Kidney (tissue), 14 donors: ENCODE results near the gene KRTAP10-7. TPM values are rescaled to one million over a fixed set of nuclear protein-coding genes. Genes with fewer than 3 reads are reported as not detected.
"Not testable (repeated sequence)": the region's sequence is repeated elsewhere in the genome, so short reads cannot be mapped to it uniquely, and the experiment has no call there.

ENCODE experiments used
- DNase-seq, 5 donors: peaks; one replicate each; pipeline ENCODE4 v3.0.0-alpha.2; 2013 to 2020
- FAIRE-seq: peaks from 2 replicates; lab custom pipeline; 2012; peaks lifted over from hg19 to GRCh38; lab: Jason Lieb, UNC
- H3K27ac ChIP-seq, 2 donors: one replicate each; pipeline ENCODE4 v1.7.0; 2013; ENCODE audit warnings: low read depth in 2 of 2, low read length in 2 of 2, inconsistent platforms in 1 of 2
- H3K27me3 ChIP-seq: one replicate; pipeline ENCODE4 v1.7.1; 2013; ENCODE audit warnings: low read length, inconsistent platforms; ENCODE audit not compliant: control insufficient read depth, insufficient read depth
- H3K36me3 ChIP-seq, 3 donors: one replicate each; pipeline versions ENCODE4 v1.7.0 to v1.7.1; 2013; ENCODE audit warnings: low read length in 3 of 3, control low read depth in 1 of 3, inconsistent platforms in 1 of 3; ENCODE audit not compliant: insufficient read depth in 3 of 3, control insufficient read depth in 2 of 3
- H3K4me1 ChIP-seq, 3 donors: one replicate each; pipeline versions ENCODE4 v1.7.0 to v1.7.1; 2013; ENCODE audit warnings: low read length in 3 of 3, inconsistent platforms in 1 of 3, low read depth in 1 of 3; ENCODE audit not compliant: control insufficient read depth in 2 of 3, insufficient read depth in 2 of 3
- H3K4me3 ChIP-seq, 3 donors: one replicate each; pipeline versions ENCODE4 v1.7.0 to v1.8.1; 2013; ENCODE audit warnings: low read length in 3 of 3, control low read depth in 1 of 3, inconsistent platforms in 1 of 3
- H3K9ac ChIP-seq, 3 donors: one replicate each; pipeline versions ENCODE4 v1.7.0 to v1.7.1; 2013; ENCODE audit warnings: low read length in 3 of 3, control low read depth in 1 of 3, inconsistent platforms in 1 of 3
- H3K9me3 ChIP-seq, 3 donors: one replicate each; pipeline versions ENCODE4 v1.7.0 to v1.7.1; 2013; ENCODE audit warnings: low read length in 3 of 3, control low read depth in 1 of 3, inconsistent platforms in 1 of 3; ENCODE audit not compliant: control insufficient read depth in 2 of 3, insufficient read depth in 1 of 3
- intact Hi-C: fragments of 100-400 bp; cut with DNase I; formaldehyde crosslinking; loops from one replicate; pipeline ENCODE4 v1.11.1; 2022
- polyA plus RNA-seq: library from polyadenylated mRNA; stranded (reverse); fragments of 350-450 nt; fragmentation: Illumina TruSeq; extraction: RNeasy Lipid Tissue Mini Kit (QIAGEN cat#74804); gene quantifications from one replicate; pipeline ENCODE4 v1.2.3, GENCODE V29; 2014; ENCODE audit warnings: low read depth, low replicate concordance; ENCODE audit not compliant: insufficient read depth
- total RNA-seq: library from RNA; stranded (reverse); fragmentation: NEBNext Ultra II Directional; extraction: Animal tissue kit (Norgen Biotek cat#: 25700); gene quantifications from one replicate; pipeline ENCODE4 v1.2.1, GENCODE V29; 2021
- TF ChIP-seq, protein P1 (sequence below): IDR thresholded peaks from 3 replicates; pipeline ENCODE4 v1.5.1; 2012; ENCODE audit warnings: mild to moderate bottlenecking, moderate library complexity, borderline replicate concordance; ENCODE audit not compliant: insufficient read depth; ENCODE audit errors: extremely low read depth
- donor health status: control.
- donor health status: control.
- donor health status: control.
- donor health status: control.
- donor health status: control.
- donor health status: DM: yes; HTN: yes; CAD: no.
- donor health status: Normal renal cell carcinoma (clear cell type).

KRTAP10-7 gene
- total and polyA plus RNA-seq, 2 donors from 2014 or later, result not detected

GRCh38 chr21:44626673-44627143, 26.3 kb downstream of the KRTAP10-7 start, which contains the start of gene KRTAP10-9:
Gene KRTAP10-9, plus strand, starts transcription at chr21:44627093. Its CDS starts 79 bp downstream, at chr21:44627172.
- Histone ChIP-seq H3K4me1 (no peaks in the 10 kb centered on the region), H3K27me3 (no peaks in the 10 kb centered on the region), H3K36me3 (no peaks in the 10 kb centered on the region), H3K27ac (no peak within 1 kb of the TSS), H3K9ac (no peak within 1 kb of the TSS), H3K4me3 (no peak within 1 kb of the TSS), H3K9me3 (peaks cover 0 to 21% (median 0%) of the 10 kb centered on the region in 3 donors)
- TF ChIP-seq, protein P1, sequence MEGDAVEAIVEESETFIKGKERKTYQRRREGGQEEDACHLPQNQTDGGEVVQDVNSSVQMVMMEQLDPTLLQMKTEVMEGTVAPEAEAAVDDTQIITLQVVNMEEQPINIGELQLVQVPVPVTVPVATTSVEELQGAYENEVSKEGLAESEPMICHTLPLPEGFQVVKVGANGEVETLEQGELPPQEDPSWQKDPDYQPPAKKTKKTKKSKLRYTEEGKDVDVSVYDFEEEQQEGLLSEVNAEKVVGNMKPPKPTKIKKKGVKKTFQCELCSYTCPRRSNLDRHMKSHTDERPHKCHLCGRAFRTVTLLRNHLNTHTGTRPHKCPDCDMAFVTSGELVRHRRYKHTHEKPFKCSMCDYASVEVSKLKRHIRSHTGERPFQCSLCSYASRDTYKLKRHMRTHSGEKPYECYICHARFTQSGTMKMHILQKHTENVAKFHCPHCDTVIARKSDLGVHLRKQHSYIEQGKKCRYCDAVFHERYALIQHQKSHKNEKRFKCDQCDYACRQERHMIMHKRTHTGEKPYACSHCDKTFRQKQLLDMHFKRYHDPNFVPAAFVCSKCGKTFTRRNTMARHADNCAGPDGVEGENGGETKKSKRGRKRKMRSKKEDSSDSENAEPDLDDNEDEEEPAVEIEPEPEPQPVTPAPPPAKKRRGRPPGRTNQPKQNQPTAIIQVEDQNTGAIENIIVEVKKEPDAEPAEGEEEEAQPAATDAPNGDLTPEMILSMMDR, result no peak
- DNase-seq (no peak), FAIRE-seq (no peak)
- intact Hi-C loops, result no loop called here

DNA sequence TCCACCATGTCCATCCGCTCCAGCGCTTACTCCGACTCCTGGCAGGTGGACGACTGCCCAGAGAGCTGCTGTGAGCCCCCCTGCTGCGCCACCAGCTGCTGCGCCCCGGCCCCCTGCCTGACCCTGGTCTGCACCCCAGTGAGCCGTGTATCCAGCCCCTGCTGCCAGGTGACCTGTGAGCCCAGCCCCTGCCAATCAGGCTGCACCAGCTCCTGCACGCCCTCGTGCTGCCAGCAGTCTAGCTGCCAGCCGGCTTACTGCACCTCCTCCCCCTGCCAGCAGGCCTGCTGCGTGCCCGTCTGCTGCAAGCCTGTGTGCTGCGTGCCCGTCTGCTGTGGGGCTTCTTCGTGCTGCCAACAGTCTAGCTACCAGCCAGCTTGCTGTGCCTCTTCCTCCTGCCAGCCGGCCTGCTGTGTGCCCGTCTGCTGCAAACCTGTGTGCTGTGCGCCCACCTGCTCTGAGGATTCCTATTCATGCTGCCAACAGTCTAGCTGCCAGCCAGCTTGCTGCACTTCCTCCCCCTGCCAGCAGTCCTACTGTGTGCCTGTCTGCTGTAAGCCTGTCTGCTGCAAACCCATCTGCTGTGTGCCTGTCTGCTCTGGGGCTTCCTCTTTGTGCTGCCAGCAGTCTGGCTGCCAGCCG, 26.9 kb downstream of the KRTAP10-7 start:
- H3K36me3 ChIP-seq, intact Hi-C loops, FAIRE-seq, H3K27me3 ChIP-seq, H3K4me3 ChIP-seq, H3K9ac ChIP-seq, DNase-seq, H3K27ac ChIP-seq, H3K4me1 ChIP-seq: not testable (repeated sequence)
- H3K9me3 ChIP-seq, result peaks cover 0 to 21% (median 0%) of the 10 kb centered on the region in 3 donors

DNA sequence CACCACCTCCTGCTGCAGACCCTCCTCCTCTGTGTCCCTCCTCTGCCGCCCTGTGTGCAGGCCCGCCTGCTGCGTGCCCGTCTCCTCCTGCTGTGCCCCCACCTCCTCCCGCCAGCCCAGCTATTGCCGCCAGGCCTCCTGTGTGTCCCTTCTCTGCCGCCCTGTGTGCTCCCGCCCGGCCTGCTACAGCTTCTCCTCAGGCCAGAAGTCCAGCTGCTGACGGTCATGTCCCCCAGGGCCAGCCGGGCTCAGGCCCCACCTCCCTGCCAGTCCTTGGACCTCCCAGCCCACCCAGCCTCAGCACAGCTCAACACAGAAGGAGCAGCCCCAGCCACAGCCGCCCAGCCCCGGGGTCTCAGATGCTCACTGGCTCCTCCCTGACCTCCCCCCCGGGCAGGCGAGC, 27.4 kb downstream of the KRTAP10-7 start:
- H3K4me1 ChIP-seq, H3K36me3 ChIP-seq, H3K27me3 ChIP-seq, DNase-seq, H3K27ac ChIP-seq, FAIRE-seq, intact Hi-C loops, H3K9ac ChIP-seq, H3K4me3 ChIP-seq: not testable (repeated sequence)
- peaks cover 0 to 21% (median 0%) of the 10 kb centered on the region in 3 donors for H3K9me3 ChIP-seq

GRCh38 chr21:44628707-44629391, 28.5 kb downstream of the KRTAP10-7 start:
- Histone ChIP-seq H3K9ac (no peak overlapping the region), H3K27ac (no peak overlapping the region), H3K27me3 (no peaks in the 10 kb centered on the region), H3K36me3 (no peaks in the 10 kb centered on the region), H3K4me1 (no peaks in the 10 kb centered on the region), H3K9me3 (peaks cover 0 to 13% (median 0%) of the 10 kb centered on the region in 3 donors), H3K4me3 (no peak overlapping the region)
- TF ChIP-seq, protein P1, result no peak
- intact Hi-C loops, result no loop called here
- DNase-seq (no peak), FAIRE-seq (no peak)
